Umbilical cord (tissue), 2 donors: ENCODE measurements around the gene TCF12. TPM values are rescaled to one million over a fixed set of nuclear protein-coding genes. Genes with fewer than 3 reads are reported as not detected.

ENCODE experiments used
- DNase-seq: peaks from one replicate; pipeline ENCODE4 v3.0.0-alpha.2; 2015; ENCODE audit warnings: low spot score
- total RNA-seq: library from RNA; depleted of rRNA; stranded (reverse); fragments of >200 nt; gene quantifications from one replicate; pipeline ENCODE4 v1.2.3, GENCODE V29; 2014; ENCODE audit warnings: low replicate concordance; ENCODE audit not compliant: insufficient read depth

TCF12 gene
- total RNA-seq, 1 donor from 2014 or later, result 119 TPM

DNA sequence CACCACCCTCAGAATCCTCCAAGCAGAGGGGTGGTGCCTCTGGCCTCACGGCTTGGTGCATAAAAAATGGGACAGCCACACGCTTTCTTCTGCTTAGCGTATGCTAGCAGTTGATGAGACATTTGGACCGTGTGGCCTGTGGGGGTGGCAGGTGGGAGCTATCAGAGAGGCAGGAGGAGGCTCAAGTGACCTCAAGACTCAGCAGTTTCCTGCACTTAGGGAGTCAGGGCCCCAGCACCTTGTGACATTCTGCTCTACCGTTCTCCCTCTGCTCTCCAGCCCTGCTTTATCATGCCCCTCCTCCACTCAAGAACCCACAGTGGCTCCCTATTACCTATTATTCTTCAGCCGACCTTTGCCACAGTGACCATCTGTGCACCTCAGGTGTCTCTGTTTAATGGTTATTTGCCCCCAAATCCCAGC, 416.9 kb downstream of the TCF12 start:
- DNase-seq, result no peak

DNA sequence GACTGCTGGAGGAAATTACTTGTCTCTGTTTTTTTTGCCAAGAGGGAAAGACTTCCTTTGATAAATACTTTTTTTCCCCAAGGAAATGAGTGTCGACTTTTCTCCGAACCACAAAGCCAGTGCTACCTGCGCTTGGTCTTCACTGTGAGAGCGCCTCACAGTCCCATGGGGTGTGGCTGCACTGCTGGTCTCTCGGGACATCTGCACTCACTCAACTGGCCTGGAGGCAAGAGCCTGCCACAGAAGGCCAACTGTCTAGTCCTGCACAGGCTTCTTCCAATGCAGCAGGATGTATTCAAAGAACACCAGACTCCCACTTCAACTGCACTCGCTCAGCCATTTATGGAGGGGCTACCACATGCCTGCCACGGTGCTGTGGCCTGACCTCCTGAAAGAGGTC, 417.3 kb downstream of the TCF12 start:
- DNase-seq, result no peak

DNA sequence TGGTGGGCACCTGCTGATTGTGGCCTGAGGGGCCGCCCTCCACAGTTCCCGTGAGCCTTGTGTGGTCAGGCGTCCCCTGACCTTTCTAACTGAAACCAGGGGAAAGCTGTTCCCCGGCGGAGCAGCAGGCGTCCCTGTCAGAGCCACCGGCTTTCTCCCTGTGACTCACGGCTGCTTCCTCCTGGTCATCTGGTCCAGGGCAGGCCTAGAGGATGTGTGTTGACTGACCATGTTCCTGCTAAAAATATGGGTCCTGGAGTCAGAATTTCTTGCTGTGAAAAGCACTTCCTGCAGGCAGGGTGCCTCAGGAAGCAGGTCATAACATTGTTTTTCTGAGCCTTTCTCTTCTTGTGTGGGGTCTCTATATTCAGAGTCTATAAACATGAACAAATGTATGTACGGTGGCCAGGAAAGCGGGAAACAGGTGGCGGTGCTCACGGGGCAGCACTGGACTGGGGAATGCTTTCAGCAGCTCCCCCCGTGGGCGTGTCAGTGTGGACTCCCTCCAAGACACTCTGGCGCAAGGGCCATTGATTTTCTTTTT, 419.5 kb downstream of the TCF12 start:
- DNase-seq, result no peak

DNA sequence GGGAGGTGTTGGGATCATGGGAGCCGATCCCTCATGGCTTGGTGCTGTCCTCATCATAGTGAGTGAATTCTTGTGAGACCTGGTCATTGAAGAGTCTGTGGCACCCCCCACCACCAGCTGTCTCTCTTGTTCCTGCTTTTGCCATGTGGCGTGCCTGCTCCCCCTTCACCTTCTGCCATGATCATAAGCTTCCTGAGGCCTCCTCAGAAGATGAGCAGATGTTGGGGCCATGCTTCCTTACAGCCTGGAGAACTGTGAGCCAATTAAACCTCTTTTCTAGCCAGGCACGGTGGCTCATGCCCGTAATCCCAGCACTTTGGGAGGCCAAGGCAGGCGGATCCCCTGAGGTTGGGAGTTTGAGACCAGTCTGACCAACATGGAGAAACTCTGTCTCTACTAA, 420.9 kb downstream of the TCF12 start:
- DNase-seq, result no peak

Other genes starting within 250 kb of the TCF12 start
- 53.9 TPM for gene ZNF280D, start 185.1 kb upstream of the TCF12 start, total RNA-seq